Smooth muscle cell (in vitro differentiated cells): ENCODE results near the gene SPOCK1. TPM values are rescaled to one million over a fixed set of nuclear protein-coding genes. Genes with fewer than 3 reads are reported as not detected.

Experiments
- DNase-seq: peaks from one replicate; lab custom pipeline; 2025; ENCODE audit not compliant: unreplicated experiment; lab: John Stamatoyannopoulos, UW
- H2AFZ ChIP-seq: fragments of 200-600 bp; sonication (generic); 2 replicates; pipeline ENCODE4 v1.6.0; 2016; ENCODE audit warnings: antibody characterized with exemption, low read depth, mild to moderate bottlenecking
- H3F3A ChIP-seq: fragments of 200-600 bp; sonication (generic); 2 replicates; pipeline ENCODE4 v1.6.0; 2017; ENCODE audit warnings: antibody characterized with exemption, low read depth
- H3K27ac ChIP-seq: fragments of 200-600 bp; sonication (generic); 2 replicates; pipeline ENCODE4 v1.5.1; 2016; ENCODE audit warnings: low read depth, mild to moderate bottlenecking
- H3K27me3 ChIP-seq: fragments of 200-600 bp; sonication (generic); 2 replicates; pipeline ENCODE4 v1.6.1; 2016; ENCODE audit warnings: low read depth, mild to moderate bottlenecking
- H3K36me3 ChIP-seq: fragments of 200-600 bp; sonication (generic); 2 replicates; pipeline ENCODE4 v1.5.1; 2016; ENCODE audit warnings: low read depth
- H3K4me1 ChIP-seq: fragments of 200-600 bp; sonication (generic); 2 replicates; pipeline ENCODE4 v1.5.1; 2016; ENCODE audit warnings: low read depth
- H3K4me2 ChIP-seq: fragments of 200-600 bp; sonication (generic); 2 replicates; pipeline ENCODE4 v1.6.0; 2016; ENCODE audit warnings: mild to moderate bottlenecking
- H3K4me3 ChIP-seq: fragments of 200-600 bp; sonication (generic); 2 replicates; pipeline ENCODE4 v1.5.1; 2016; ENCODE audit warnings: mild to moderate bottlenecking
- H3K79me2 ChIP-seq: fragments of 200-600 bp; sonication (generic); 2 replicates; pipeline ENCODE4 v1.6.0; 2016; ENCODE audit warnings: low read depth, mild to moderate bottlenecking
- H3K9ac ChIP-seq: fragments of 200-600 bp; sonication (generic); 2 replicates; pipeline ENCODE4 v1.6.0; 2016; ENCODE audit warnings: low read depth
- H3K9me3 ChIP-seq: fragments of 200-600 bp; sonication (generic); replicated peaks from 2 replicates; pipeline ENCODE4 v1.5.1; 2016; ENCODE audit warnings: low read depth
- H4K20me1 ChIP-seq: fragments of 200-600 bp; sonication (generic); 2 replicates; pipeline ENCODE4 v1.6.0; 2016; ENCODE audit warnings: low read depth
- CTCF ChIP-seq: fragments of 200-600 bp; sonication (generic); IDR thresholded peaks from 2 replicates; pipeline ENCODE4 v1.5.1; 2017; ENCODE audit warnings: borderline replicate concordance, mild to moderate bottlenecking, antibody characterized with exemption; ENCODE audit not compliant: insufficient read depth, poor library complexity, severe bottlenecking
- WGBS: methylation state at CpG from one replicate; pipeline ENCODE4 v1.1.7; 2016; ENCODE audit warnings: low lambda C conversion rate; 5-methylcytosine and 5-hydroxymethylcytosine counted together
- polyA plus RNA-seq: library from polyadenylated mRNA; unstranded; fragments of >200 nt; fragmentation: Nextera tagmentation; extraction: Ambion mirVana; gene quantifications from 2 replicates; pipeline ENCODE4 v1.2.1, GENCODE V29; 2016
- total RNA-seq: library from RNA; depleted of rRNA; stranded (reverse); fragments of >200 nt; gene quantifications from 2 replicates; pipeline ENCODE4 v1.2.3, GENCODE V29; 2014

Gene SPOCK1
- total and polyA plus RNA-seq, 2 experiments from 2014 or later = 56.2 to 80.0 TPM

GRCh38 chr5:137446615-137447014, 52.5 kb downstream of the SPOCK1 start:
- Histone ChIP-seq H3K27me3 (peaks cover 7% of the 10 kb centered on the region), H3K79me2 (no peaks in the 10 kb centered on the region), H3K9ac (no peak overlapping the region), H3K9me3 (no peaks in the 10 kb centered on the region), H2AFZ (no peak overlapping the region), H3F3A (no peaks in the 10 kb centered on the region), H3K27ac (no peak overlapping the region), H3K4me2 (no peak overlapping the region), H4K20me1 (peaks cover 9% of the 10 kb centered on the region), H3K36me3 (no peaks in the 10 kb centered on the region), H3K4me1 (no peaks in the 10 kb centered on the region), H3K4me3 (no peak overlapping the region)
- TF ChIP-seq CTCF = no peak
- WGBS = 91% methylated on average over 4 of the region's 4 CpGs
- no peak for DNase-seq

- no peak overlapping the region for H3K27ac ChIP-seq
- no peak overlapping the region for H3K4me2 ChIP-seq
- no peaks in the 10 kb centered on the region for H3K9me3 ChIP-seq
- H3K27me3 ChIP-seq = peaks cover 7% of the 10 kb centered on the region
- H3F3A ChIP-seq = no peaks in the 10 kb centered on the region
- WGBS = 85% methylated on average over 1 of the region's 1 CpG
- no peak for TF ChIP-seq CTCF
- no peaks in the 10 kb centered on the region for H3K36me3 ChIP-seq
- H4K20me1 ChIP-seq = peaks cover 8% of the 10 kb centered on the region
- H3K79me2 ChIP-seq = no peaks in the 10 kb centered on the region
- no peak overlapping the region for H2AFZ ChIP-seq
- H3K4me3 ChIP-seq = no peak overlapping the region
- no peak for DNase-seq
- no peaks in the 10 kb centered on the region for H3K4me1 ChIP-seq
- no peak overlapping the region for H3K9ac ChIP-seq
These were observed 53.0 kb downstream of the SPOCK1 start for GRCh38 chr5:137446151-137446550.

GRCh38 chr5:137442660-137443059, 56.5 kb downstream of the SPOCK1 start:
- 82% methylated on average over 1 of the region's 1 CpG for WGBS
- Histone ChIP-seq H3K79me2 (no peaks in the 10 kb centered on the region), H4K20me1 (peaks cover 4% of the 10 kb centered on the region), H2AFZ (no peak overlapping the region), H3K9ac (no peak overlapping the region), H3K4me1 (no peaks in the 10 kb centered on the region), H3K9me3 (no peaks in the 10 kb centered on the region), H3K27ac (no peak overlapping the region), H3K4me2 (no peak overlapping the region), H3K27me3 (peaks cover 14% of the 10 kb centered on the region), H3F3A (no peaks in the 10 kb centered on the region), H3K36me3 (no peaks in the 10 kb centered on the region), H3K4me3 (no peak overlapping the region)
- no peak for DNase-seq
- TF ChIP-seq CTCF = no peak

DNA sequence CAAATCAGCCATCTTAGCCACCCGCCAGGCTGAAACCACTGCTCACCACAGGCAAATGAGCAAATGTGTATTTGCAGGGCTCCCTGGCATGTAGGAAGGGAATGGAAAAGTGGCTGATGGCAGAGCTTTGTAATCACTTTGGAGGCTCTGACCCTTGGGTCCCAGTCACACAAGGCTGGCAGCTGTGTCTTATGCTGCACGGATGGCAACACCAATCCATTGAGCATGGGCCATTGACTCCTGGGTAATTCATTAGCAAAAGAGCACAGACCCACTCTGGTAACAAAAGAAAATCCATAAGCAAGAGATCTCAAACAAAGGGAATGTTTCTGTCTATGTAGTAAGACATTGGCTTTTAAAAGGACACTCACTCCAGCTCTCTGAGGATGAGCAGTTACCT, 57.6 kb downstream of the SPOCK1 start:
- no peak overlapping the region for H3K4me3 ChIP-seq
- no peaks in the 10 kb centered on the region for H3K79me2 ChIP-seq
- WGBS = 96% methylated on average over 2 of the region's 2 CpGs
- no peak overlapping the region for H3K4me2 ChIP-seq
- TF ChIP-seq CTCF = no peak
- peaks cover 4% of the 10 kb centered on the region for H4K20me1 ChIP-seq
- no peaks in the 10 kb centered on the region for H3K9me3 ChIP-seq
- no peaks in the 10 kb centered on the region for H3K4me1 ChIP-seq
- H2AFZ ChIP-seq = no peak overlapping the region
- no peaks in the 10 kb centered on the region for H3F3A ChIP-seq
- H3K27me3 ChIP-seq = peaks cover 17% of the 10 kb centered on the region
- no peak overlapping the region for H3K27ac ChIP-seq
- DNase-seq = no peak
- no peak overlapping the region for H3K9ac ChIP-seq
- H3K36me3 ChIP-seq = no peaks in the 10 kb centered on the region
